AG09319 (cell line): ENCODE data around the gene SELPLG.

Experiments
- DNase-seq: peaks from one replicate; pipeline ENCODE4 v3.0.0-alpha.2; 2010; ENCODE audit warnings: low read depth; ENCODE audit errors: extremely low read depth
- CTCF ChIP-seq: IDR thresholded peaks from 2 replicates; pipeline ENCODE4 v1.5.1; 2011; ENCODE audit warnings: low read depth, mild to moderate bottlenecking, inconsistent platforms, low read length, moderate library complexity

Gene SELPLG

GRCh38 chr12:108614041-108614440 lies 19.7 kb downstream of the SELPLG start:
- no peak for TF ChIP-seq CTCF
- no peak for DNase-seq

- DNase-seq: no peak
- TF ChIP-seq CTCF: no peak
Measured at GRCh38 chr12:108613548-108613947, 20.1 kb downstream of the SELPLG start.

GRCh38 chr12:108612788-108613282 lies 20.9 kb downstream of the SELPLG start:
- TF ChIP-seq CTCF: no peak
- DNase-seq: no peak

- TF ChIP-seq CTCF: peak; percentile 39
- no peak for DNase-seq
Measured at GRCh38 chr12:108611884-108612415, 21.7 kb downstream of the SELPLG start.

- no peak for DNase-seq
- no peak for TF ChIP-seq CTCF
Measured at GRCh38 chr12:108610856-108611605, 22.7 kb downstream of the SELPLG start.

GRCh38 chr12:108610336-108610815 lies 23.3 kb downstream of the SELPLG start:
- TF ChIP-seq CTCF: no peak
- no peak for DNase-seq
